Gastroesophageal sphincter (tissue), 4 donors: ENCODE data around the gene PYM1. TPM values are rescaled to one million over a fixed set of nuclear protein-coding genes. Genes with fewer than 3 reads are reported as not detected.

Experiments
- ATAC-seq: fragments of 150-250 bp; one replicate; pipeline ENCODE4 v1.9.1; 2016; ENCODE audit warnings: mild to moderate bottlenecking, moderate library complexity
- H3K27ac ChIP-seq, 4 donors: fragments of 200-600 bp; sonication (generic) in 3 of 4; 1 replicate in 3 of 4; 2 replicates in 1 of 4; pipeline ENCODE4 v1.5.1; 2016 to 2019
- H3K27me3 ChIP-seq: fragments of 200-600 bp; sonication (generic); one replicate; pipeline ENCODE4 v1.5.1; 2019
- H3K36me3 ChIP-seq, 2 donors: fragments of 200-600 bp; sonication (generic); one replicate each; pipeline ENCODE4 v1.5.1; 2019; ENCODE audit warnings: control low read depth in 1 of 2
- H3K4me1 ChIP-seq, 3 donors: fragments of 200-600 bp; sonication (generic); 1 replicate in 2 of 3; 2 replicates in 1 of 3; pipeline ENCODE4 v1.5.1; 2016 to 2019; ENCODE audit warnings: control low read depth in 2 of 3
- H3K4me3 ChIP-seq, 2 donors: fragments of 200-600 bp; sonication (generic); one replicate each; pipeline ENCODE4 v1.5.1; 2019; ENCODE audit warnings: mild to moderate bottlenecking in 1 of 2, moderate library complexity in 1 of 2
- H3K9me3 ChIP-seq, 3 donors: fragments of 200-600 bp; sonication (generic); one replicate each; pipeline ENCODE4 v1.5.1; 2017 to 2019; ENCODE audit warnings: control low read depth in 2 of 3
- CTCF ChIP-seq, 4 experiments: fragments of 200-600 bp in 2 of 4; fragments of 450-650 bp in 2 of 4; sonication (generic) in 1 of 4; IDR thresholded peaks; one replicate each; pipeline ENCODE4 v1.5.1; 2017 to 2019; ENCODE audit warnings: antibody characterized with exemption in 4 of 4, mild to moderate bottlenecking in 2 of 4, moderate library complexity in 2 of 4
- EP300 ChIP-seq: sonication (generic); formaldehyde crosslinking; IDR thresholded peaks from one replicate; pipeline ENCODE4 v1.6.1; 2017; ENCODE audit warnings: antibody characterized with exemption, mild to moderate bottlenecking
- POLR2A ChIP-seq, 2 donors: fragments of 450-650 bp; IDR thresholded peaks; one replicate each; pipeline ENCODE4 v1.6.1; 2017; ENCODE audit warnings: antibody characterized with exemption in 2 of 2, mild to moderate bottlenecking in 2 of 2, moderate library complexity in 1 of 2
- POLR2AphosphoS5 ChIP-seq: sonication (generic); formaldehyde crosslinking; IDR thresholded peaks from one replicate; pipeline ENCODE4 v1.6.1; 2017; ENCODE audit warnings: antibody characterized with exemption
- WGBS, 2 donors: methylation state at CpG; one replicate each; pipeline ENCODE4 v1.1.5; 2018; ENCODE audit warnings: low coverage in 1 of 2; 5-methylcytosine and 5-hydroxymethylcytosine counted together
- total RNA-seq, 4 donors: library from RNA; depleted of rRNA; stranded (reverse); fragments of >200 nt; gene quantifications; one replicate each; pipeline ENCODE4 v1.1.0, GENCODE V29; 2016

The PYM1 gene
- total RNA-seq, 4 donors from 2014 or later = 20.8 to 30.2 (median 26.8) TPM

GRCh38 chr12:55934773-55935172, 7.1 kb upstream of the PYM1 start:
- no peak overlapping the region for H3K27ac ChIP-seq
- no peaks in the 10 kb centered on the region for H3K9me3 ChIP-seq
- no peaks in the 10 kb centered on the region for H3K27me3 ChIP-seq
- TF ChIP-seq CTCF (IDR thresholded peaks at IDR 0.05) = no peak
- TF ChIP-seq POLR2A (IDR thresholded peaks at IDR 0.05) = no peak
- TF ChIP-seq POLR2AphosphoS5 = no peak
- no peak for TF ChIP-seq EP300
- H3K36me3 ChIP-seq = peaks cover 0 to 19% of the 10 kb centered on the region in 2 donors
- 67 to 100% methylated on average over 1 of the region's 1 CpG for WGBS, 2 donors
- H3K4me1 ChIP-seq = peaks cover 3 to 55% (median 24%) of the 10 kb centered on the region in 3 donors
- ATAC-seq = no peak
- H3K4me3 ChIP-seq = no peak overlapping the region

DNA sequence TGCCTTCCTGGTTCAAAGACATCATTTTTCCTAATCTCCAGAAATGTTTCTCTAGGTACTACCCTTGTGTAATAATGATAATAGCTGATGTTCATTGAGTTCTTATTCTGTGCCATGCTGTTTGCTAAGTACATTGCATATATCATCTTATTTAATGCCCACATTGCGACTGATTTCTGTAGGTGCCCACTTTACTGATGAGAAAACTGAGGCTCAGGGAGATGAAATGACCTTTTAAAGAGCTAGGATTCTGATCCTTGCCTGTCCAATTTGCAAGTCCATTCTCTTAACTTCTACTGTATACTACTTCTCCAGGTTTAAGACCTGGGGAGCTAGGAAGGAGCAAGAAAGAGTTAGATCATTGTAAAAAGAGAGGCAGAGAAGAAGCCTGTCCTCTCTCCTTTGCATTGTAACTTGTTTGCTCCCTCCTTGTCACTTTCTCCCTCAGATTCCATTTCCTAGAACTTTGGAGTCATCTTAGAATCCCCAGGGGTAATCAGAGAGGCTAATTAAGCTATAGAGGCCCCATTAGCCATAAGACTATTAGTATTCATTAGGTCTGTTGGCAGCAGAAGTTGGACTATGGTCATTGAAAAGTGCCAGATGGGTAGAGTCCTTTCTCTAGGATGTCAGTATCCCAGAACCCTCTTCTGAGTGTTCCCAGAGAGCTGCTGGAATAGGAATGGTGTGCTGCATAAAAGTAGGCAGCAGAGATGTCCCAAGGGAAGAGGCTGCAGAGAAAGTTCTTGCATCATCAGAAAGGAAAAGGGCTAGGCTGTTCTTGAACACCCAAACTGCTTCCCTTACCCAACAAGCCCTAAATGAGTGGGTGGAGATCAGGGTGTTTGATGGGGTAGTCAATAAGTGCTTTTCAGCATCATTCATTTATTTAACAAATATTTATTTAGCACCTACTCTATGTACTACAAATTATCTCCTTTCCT, 6.4 kb upstream of the PYM1 start:
- H3K27me3 ChIP-seq = no peaks in the 10 kb centered on the region
- H3K9me3 ChIP-seq = no peaks in the 10 kb centered on the region
- WGBS, 2 donors = 100% methylated on average over 1 of the region's 1 CpG; no CpG with 5 or more reads in 1 of the 2 donors
- no peak overlapping the region for H3K4me3 ChIP-seq
- peaks cover 0 to 18% of the 10 kb centered on the region in 2 donors for H3K36me3 ChIP-seq
- peaks cover 3 to 61% (median 24%) of the 10 kb centered on the region in 3 donors for H3K4me1 ChIP-seq
- ATAC-seq = no peak
- TF ChIP-seq POLR2AphosphoS5 (no peak), EP300 (no peak), POLR2A (IDR thresholded peaks at IDR 0.05) (no peak), CTCF (IDR thresholded peaks at IDR 0.05) (no peak)
- H3K27ac ChIP-seq = no peak overlapping the region

GRCh38 chr12:55933169-55933798, 5.6 kb upstream of the PYM1 start:
- no peak overlapping the region for H3K4me3 ChIP-seq
- H3K4me1 ChIP-seq = peaks cover 3 to 69% (median 30%) of the 10 kb centered on the region in 3 donors
- H3K27me3 ChIP-seq = no peaks in the 10 kb centered on the region
- ATAC-seq = no peak
- WGBS, 2 donors = 67 to 83% methylated on average over 3 to 7 of the region's 7 CpGs
- no peak for TF ChIP-seq EP300
- TF ChIP-seq POLR2AphosphoS5 = no peak
- TF ChIP-seq CTCF (IDR thresholded peaks at IDR 0.05) = no peak
- TF ChIP-seq POLR2A (IDR thresholded peaks at IDR 0.05) = no peak
- H3K27ac ChIP-seq = peak overlapping the region in 1 of 4 donors; percentile 89
- peaks cover 0 to 10% of the 10 kb centered on the region in 2 donors for H3K36me3 ChIP-seq
- no peaks in the 10 kb centered on the region for H3K9me3 ChIP-seq

- Histone ChIP-seq H3K4me1 (peaks cover 3 to 72% (median 33%) of the 10 kb centered on the region in 3 donors), H3K27me3 (no peaks in the 10 kb centered on the region), H3K9me3 (no peaks in the 10 kb centered on the region), H3K27ac (peak overlapping the region in 3 of 4 donors; percentile 86 to 89 (median 87)), H3K4me3 (peak overlapping the region; percentile 78 to 88), H3K36me3 (peaks cover 0 to 8% of the 10 kb centered on the region in 2 donors)
- no peak for TF ChIP-seq POLR2AphosphoS5
- TF ChIP-seq CTCF (IDR thresholded peaks at IDR 0.05) = no peak
- TF ChIP-seq EP300 = no peak
- no peak for TF ChIP-seq POLR2A (IDR thresholded peaks at IDR 0.05)
- no peak for ATAC-seq
- 0 to 10% methylated on average over 1 to 2 of the region's 4 CpGs for WGBS, 2 donors
These were observed 4.8 kb upstream of the PYM1 start for GRCh38 chr12:55932551-55932910.
